Effector memory CD8-positive, alpha-beta T cell (primary cell): ENCODE measurements around the gene POU3F3.
A peak's percentile ranks its signal among the peaks of the same experiment; 100 is the strongest.

Source experiments
- ATAC-seq: fragments of 150-1000 bp; cut with Tn5 transposase; replicated peaks from 2 replicates; pipeline ENCODE4 v1.10.0; 2021; ENCODE audit warnings: mild to moderate bottlenecking, moderate library complexity
- DNase-seq, 3 experiments: peaks; one replicate each; pipeline ENCODE4 v3.0.0; 2021
- H3K27ac Mint-ChIP-seq, 2 donors: one replicate each; pipeline ENCODE4 v1.8.0; 2022; ENCODE audit warnings: mild to moderate bottlenecking in 2 of 2, mixed read lengths in 2 of 2, moderate library complexity in 2 of 2
- H3K27me3 Mint-ChIP-seq, 2 donors: one replicate each; pipeline ENCODE4 v1.8.0; 2022; ENCODE audit warnings: mixed read lengths in 2 of 2
- H3K36me3 Mint-ChIP-seq: one replicate; pipeline ENCODE4 v1.8.0; 2022; ENCODE audit warnings: mild to moderate bottlenecking, moderate library complexity, mixed read lengths; ENCODE audit not compliant: insufficient read depth
- H3K4me1 Mint-ChIP-seq, 2 donors: one replicate each; pipeline ENCODE4 v1.8.0; 2022; ENCODE audit warnings: low read depth in 2 of 2, mixed read lengths in 2 of 2
- H3K4me3 Mint-ChIP-seq, 2 donors: one replicate each; pipeline ENCODE4 v1.8.0; 2022; ENCODE audit warnings: mild to moderate bottlenecking in 2 of 2, mixed read lengths in 2 of 2, moderate library complexity in 2 of 2
- H3K9me3 Mint-ChIP-seq, 2 donors: one replicate each; pipeline ENCODE4 v1.8.0; 2022; ENCODE audit warnings: mixed read lengths in 2 of 2
- total RNA-seq, 9 experiments: gene quantifications; one replicate each; lab custom pipeline; 2026; lab: John Stamatoyannopoulos, UW

Gene POU3F3
- total RNA-seq = 0 to 1.1 (median 0.07) reads per million in 9 experiments

- peak within 1 kb of the TSS; percentile 81 to 83 for H3K4me3 Mint-ChIP-seq
- DNase-seq (no peak), ATAC-seq (peak; percentile 10)
- H3K9me3 Mint-ChIP-seq = peaks cover 0 to 2% of the 10 kb centered on the region in 2 donors
- H3K36me3 Mint-ChIP-seq = peaks cover 9% of the 10 kb centered on the region
- H3K4me1 Mint-ChIP-seq = peaks cover 27 to 29% of the 10 kb centered on the region in 2 donors
- H3K27ac Mint-ChIP-seq = peak within 1 kb of the TSS in 1 of 2 donors; percentile 66
- H3K27me3 Mint-ChIP-seq = peaks cover 78 to 85% of the 10 kb centered on the region in 2 donors
Measured at GRCh38 chr2:104853534-104854497, at the start of gene POU3F3. TSS of gene POU3F3 (plus strand) at chr2:104854115. CDS start at chr2:104855511, 1,396 bp downstream.

GRCh38 chr2:104804148-104804890, 49.6 kb upstream of the POU3F3 start:
- DNase-seq (no peak), ATAC-seq (no peak)
- Mint-ChIP-seq H3K27ac (no peak overlapping the region), H3K9me3 (peaks cover 4 to 10% of the 10 kb centered on the region in 2 donors), H3K27me3 (peaks cover 0 to 23% of the 10 kb centered on the region in 2 donors), H3K36me3 (peaks cover 3% of the 10 kb centered on the region), H3K4me3 (no peak overlapping the region), H3K4me1 (no peaks in the 10 kb centered on the region)

GRCh38 chr2:104812286-104812685, 41.6 kb upstream of the POU3F3 start:
- ATAC-seq (no peak), DNase-seq (no peak)
- H3K27ac Mint-ChIP-seq = no peak overlapping the region
- no peaks in the 10 kb centered on the region for H3K4me1 Mint-ChIP-seq
- H3K36me3 Mint-ChIP-seq = peaks cover 3% of the 10 kb centered on the region
- no peaks in the 10 kb centered on the region for H3K9me3 Mint-ChIP-seq
- no peak overlapping the region for H3K4me3 Mint-ChIP-seq
- peaks cover 0 to 12% of the 10 kb centered on the region in 2 donors for H3K27me3 Mint-ChIP-seq

- ATAC-seq (no peak), DNase-seq (no peak)
- Mint-ChIP-seq H3K4me3 (no peak overlapping the region), H3K27ac (no peak overlapping the region), H3K9me3 (peaks cover 0 to 3% of the 10 kb centered on the region in 2 donors), H3K27me3 (peaks cover 7 to 17% of the 10 kb centered on the region in 2 donors), H3K36me3 (no peaks in the 10 kb centered on the region), H3K4me1 (no peaks in the 10 kb centered on the region)
Measured at GRCh38 chr2:104816143-104816542, 37.8 kb upstream of the POU3F3 start.

GRCh38 chr2:104818264-104818663, 35.7 kb upstream of the POU3F3 start:
- Mint-ChIP-seq H3K27ac (no peak overlapping the region), H3K36me3 (no peaks in the 10 kb centered on the region), H3K4me1 (no peaks in the 10 kb centered on the region), H3K9me3 (peaks cover 0 to 3% of the 10 kb centered on the region in 2 donors), H3K4me3 (no peak overlapping the region), H3K27me3 (peaks cover 7 to 17% of the 10 kb centered on the region in 2 donors)
- no peak for ATAC-seq
- DNase-seq = no peak

- Mint-ChIP-seq H3K4me3 (no peak overlapping the region), H3K36me3 (peaks cover 3% of the 10 kb centered on the region), H3K4me1 (peaks cover 0 to 1% of the 10 kb centered on the region in 2 donors), H3K27ac (no peak overlapping the region), H3K27me3 (peaks cover 7 to 17% of the 10 kb centered on the region in 2 donors), H3K9me3 (peaks cover 10 to 11% of the 10 kb centered on the region in 2 donors)
- DNase-seq (no peak), ATAC-seq (no peak)
Measured at GRCh38 chr2:104820126-104820525, 33.8 kb upstream of the POU3F3 start.

GRCh38 chr2:104825124-104825865, 28.6 kb upstream of the POU3F3 start:
- Mint-ChIP-seq H3K27ac (no peak overlapping the region), H3K9me3 (peaks cover 6 to 11% of the 10 kb centered on the region in 2 donors), H3K4me1 (peaks cover 0 to 1% of the 10 kb centered on the region in 2 donors), H3K36me3 (peaks cover 7% of the 10 kb centered on the region), H3K4me3 (no peak overlapping the region), H3K27me3 (peaks cover 0 to 11% of the 10 kb centered on the region in 2 donors)
- DNase-seq (no peak), ATAC-seq (no peak)

- Mint-ChIP-seq H3K9me3 (peaks cover 6 to 11% of the 10 kb centered on the region in 2 donors), H3K4me1 (peaks cover 0 to 1% of the 10 kb centered on the region in 2 donors), H3K27me3 (peaks cover 0 to 11% of the 10 kb centered on the region in 2 donors), H3K36me3 (peaks cover 7% of the 10 kb centered on the region), H3K4me3 (no peak overlapping the region), H3K27ac (no peak overlapping the region)
- DNase-seq (no peak), ATAC-seq (no peak)
Measured at GRCh38 chr2:104826016-104826415, 27.9 kb upstream of the POU3F3 start.

- Mint-ChIP-seq H3K4me1 (no peaks in the 10 kb centered on the region), H3K4me3 (no peak overlapping the region), H3K27ac (no peak overlapping the region), H3K36me3 (peaks cover 4% of the 10 kb centered on the region), H3K27me3 (peaks cover 7 to 26% of the 10 kb centered on the region in 2 donors), H3K9me3 (no peaks in the 10 kb centered on the region)
- DNase-seq = no peak
- no peak for ATAC-seq
Measured at GRCh38 chr2:104831742-104832141, 22.2 kb upstream of the POU3F3 start.

- Mint-ChIP-seq H3K27ac (no peak overlapping the region), H3K4me3 (no peak overlapping the region), H3K36me3 (peaks cover 3% of the 10 kb centered on the region), H3K9me3 (no peaks in the 10 kb centered on the region), H3K27me3 (peaks cover 13 to 29% of the 10 kb centered on the region in 2 donors), H3K4me1 (no peaks in the 10 kb centered on the region)
- ATAC-seq (no peak), DNase-seq (no peak)
Measured at GRCh38 chr2:104834431-104835153, 19.3 kb upstream of the POU3F3 start.

- H3K4me3 Mint-ChIP-seq = no peak overlapping the region
- peaks cover 3% of the 10 kb centered on the region for H3K36me3 Mint-ChIP-seq
- H3K27me3 Mint-ChIP-seq = peaks cover 16 to 30% of the 10 kb centered on the region in 2 donors
Measured at GRCh38 chr2:104836265-104836664, 17.6 kb upstream of the POU3F3 start.

GRCh38 chr2:104836841-104837240, 17.1 kb upstream of the POU3F3 start:
- Mint-ChIP-seq H3K27me3 (peaks cover 22 to 36% of the 10 kb centered on the region in 2 donors), H3K4me3 (no peak overlapping the region), H3K4me1 (no peaks in the 10 kb centered on the region), H3K36me3 (peaks cover 3% of the 10 kb centered on the region), H3K9me3 (no peaks in the 10 kb centered on the region), H3K27ac (no peak overlapping the region)
- ATAC-seq (no peak), DNase-seq (no peak)

More at GRCh38 chr2:104836265-104836664, 17.6 kb upstream of the POU3F3 start:
- Mint-ChIP-seq H3K4me1 (no peaks in the 10 kb centered on the region), H3K27ac (no peak overlapping the region), H3K9me3 (no peaks in the 10 kb centered on the region)
- DNase-seq = no peak
- ATAC-seq = no peak
